Epithelial cell of esophagus (primary cell): ENCODE results near the gene OTUD1.
A peak's percentile ranks its signal among the peaks of the same experiment; 100 is the strongest.

Experiments used
- DNase-seq: peaks from one replicate; pipeline ENCODE4 v3.0.0; 2010; ENCODE audit warnings: low read depth
- H3K4me3 ChIP-seq: 2 replicates; pipeline ENCODE4 v1.5.1; 2011; ENCODE audit warnings: mild to moderate bottlenecking, low read length, control low read depth
- CTCF ChIP-seq: IDR thresholded peaks from 2 replicates; pipeline ENCODE4 v1.5.1; 2011; ENCODE audit warnings: low read depth, mild to moderate bottlenecking, low read length, control low read depth, inconsistent platforms; ENCODE audit not compliant: insufficient read depth; ENCODE audit errors: missing control alignments

OTUD1 gene

GRCh38 chr10:23436983-23437382 is 1.9 kb upstream of the OTUD1 start:
- no peak overlapping the region for H3K4me3 ChIP-seq
- no peak for DNase-seq
- TF ChIP-seq CTCF, result no peak

DNA sequence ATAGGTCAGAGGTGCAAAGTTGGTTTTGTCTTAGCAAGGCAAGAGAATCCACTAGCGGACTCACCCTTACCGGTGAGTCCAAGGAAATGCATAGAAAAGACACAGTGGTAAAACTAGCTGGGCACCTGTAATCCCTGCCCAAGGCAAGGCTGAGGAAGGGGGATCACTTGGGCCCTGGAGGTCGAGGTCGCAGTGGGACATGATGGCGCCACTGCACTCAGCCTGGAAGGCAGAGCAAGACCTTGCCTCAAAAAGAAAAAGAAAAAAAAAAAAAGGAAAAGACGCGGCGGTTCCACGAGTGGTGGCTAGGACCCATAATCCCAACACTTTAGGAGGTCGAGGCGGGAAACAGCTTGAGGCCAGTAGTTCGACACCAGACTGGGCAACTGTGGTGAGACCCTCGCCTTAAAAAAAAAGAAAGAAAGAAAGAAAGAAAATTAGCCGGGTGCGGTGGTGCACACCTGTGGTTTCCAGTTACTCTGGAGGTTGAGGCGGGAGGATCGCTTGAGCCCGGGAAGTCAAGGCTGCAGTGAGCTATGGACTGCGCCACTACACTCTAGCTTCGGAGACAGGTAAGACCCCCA is 820 bp upstream of the OTUD1 start:
- DNase-seq, result no peak
- H3K4me3 ChIP-seq, result peak overlapping the region; percentile 49
- TF ChIP-seq CTCF, result no peak

DNA sequence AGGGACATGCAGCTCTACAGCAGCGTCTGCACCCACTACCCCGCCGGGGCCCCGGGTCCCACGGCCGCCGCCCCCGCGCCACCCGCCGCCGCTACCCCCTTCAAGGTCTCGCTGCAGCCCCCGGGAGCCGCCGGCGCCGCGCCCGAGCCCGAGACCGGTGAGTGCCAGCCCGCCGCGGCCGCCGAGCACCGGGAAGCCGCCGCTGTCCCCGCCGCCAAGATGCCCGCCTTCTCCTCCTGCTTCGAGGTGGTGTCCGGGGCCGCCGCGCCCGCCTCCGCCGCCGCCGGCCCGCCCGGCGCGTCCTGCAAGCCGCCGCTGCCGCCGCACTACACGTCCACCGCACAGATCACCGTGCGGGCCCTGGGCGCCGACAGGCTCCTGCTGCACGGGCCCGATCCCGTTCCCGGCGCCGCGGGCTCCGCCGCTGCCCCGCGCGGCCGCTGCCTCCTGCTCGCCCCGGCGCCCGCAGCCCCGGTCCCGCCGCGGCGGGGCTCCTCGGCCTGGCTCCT is 631 bp downstream of the OTUD1 start:
- H3K4me3 ChIP-seq, result peak overlapping the region; percentile 79
- DNase-seq, result peak; percentile 30
- TF ChIP-seq CTCF, result no peak

GRCh38 chr10:23439961-23440889 is 1.4 kb downstream of the OTUD1 start:
- peak overlapping the region; percentile 79 for H3K4me3 ChIP-seq
- TF ChIP-seq CTCF, result no peak
- DNase-seq, result peak; percentile 50

- TF ChIP-seq CTCF, result no peak
- DNase-seq, result no peak
- H3K4me3 ChIP-seq, result peak overlapping the region; percentile 79
These were observed 2.4 kb downstream of the OTUD1 start for GRCh38 chr10:23441251-23441650.

DNA sequence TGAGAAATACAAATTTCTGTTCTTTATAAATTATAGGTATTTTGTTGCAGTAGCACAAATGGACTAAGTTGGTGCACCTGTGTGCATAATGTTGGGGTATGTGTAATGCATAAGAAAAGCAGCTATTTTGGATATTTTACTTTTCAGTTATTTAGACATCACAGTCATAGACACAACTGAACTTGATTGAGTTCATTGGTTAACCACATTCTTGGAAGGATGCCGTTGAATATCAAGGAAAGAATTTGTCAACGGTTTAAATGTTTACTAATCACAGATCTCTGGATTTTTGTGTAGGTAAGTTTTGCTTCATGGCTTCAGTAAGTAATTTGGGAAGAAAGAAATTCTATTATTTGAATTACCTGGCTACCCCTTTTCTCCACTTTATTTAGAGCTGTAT is 4.1 kb downstream of the OTUD1 start:
- no peak for TF ChIP-seq CTCF
- H3K4me3 ChIP-seq, result peak overlapping the region; percentile 79
- no peak for DNase-seq

GRCh38 chr10:23445591-23445990 is 6.7 kb downstream of the OTUD1 start:
- no peak for TF ChIP-seq CTCF
- H3K4me3 ChIP-seq, result no peak overlapping the region

More at GRCh38 chr10:23445591-23445990, 6.7 kb downstream of the OTUD1 start:
- no peak for DNase-seq
